Lower lobe of right lung (tissue), 2 donors: ENCODE measurements around the gene AP5Z1. TPM values are rescaled to one million over a fixed set of nuclear protein-coding genes. Genes with fewer than 3 reads are reported as not detected.

Experiments used
- ATAC-seq, 2 donors: fragments of 200-7000 bp; cut with Tn5 transposase; one replicate each; pipeline ENCODE4 v1.9.1; 2020 to 2022; ENCODE audit warnings: mild to moderate bottlenecking in 2 of 2, moderate library complexity in 2 of 2
- DNase-seq: peaks from one replicate; pipeline ENCODE4 v3.0.0-alpha.2; 2020
- H3K27ac ChIP-seq: fragments of 200-600 bp; one replicate; pipeline ENCODE4 v1.8.0; 2022
- H3K27me3 ChIP-seq: fragments of 200-600 bp; one replicate; pipeline ENCODE4 v1.8.0; 2022; ENCODE audit warnings: low read depth
- H3K36me3 ChIP-seq: fragments of 200-600 bp; one replicate; pipeline ENCODE4 v1.8.0; 2022; ENCODE audit warnings: mild to moderate bottlenecking
- H3K4me1 ChIP-seq: fragments of 200-600 bp; one replicate; pipeline ENCODE4 v1.8.0; 2022
- H3K4me3 ChIP-seq: fragments of 200-600 bp; one replicate; pipeline ENCODE4 v1.8.0; 2022; ENCODE audit warnings: mild to moderate bottlenecking
- H3K9me3 ChIP-seq: fragments of 200-600 bp; one replicate; pipeline ENCODE4 v1.8.0; 2022
- intact Hi-C: fragments of 100-400 bp; cut with DNase I; formaldehyde crosslinking; loops from one replicate; pipeline ENCODE4 v1.11.0; 2022
- total RNA-seq: library from RNA; stranded (reverse); fragmentation: NEBNext Ultra II Directional; extraction: Animal tissue kit (Norgen Biotek cat#: 25700); gene quantifications from one replicate; pipeline ENCODE4 v1.2.1, GENCODE V29; 2021
- TF ChIP-seq, protein P1 (sequence below): fragments of 200-600 bp; IDR thresholded peaks from one replicate; pipeline ENCODE4 v1.8.0; 2022; ENCODE audit warnings: antibody characterized with exemption, mild to moderate bottlenecking
- donor health status: DM: no; HTN: yes; CAD: no; lungs with severe emphysema.

AP5Z1 gene
- total RNA-seq, 1 donor from 2014 or later = 50.4 TPM

DNA sequence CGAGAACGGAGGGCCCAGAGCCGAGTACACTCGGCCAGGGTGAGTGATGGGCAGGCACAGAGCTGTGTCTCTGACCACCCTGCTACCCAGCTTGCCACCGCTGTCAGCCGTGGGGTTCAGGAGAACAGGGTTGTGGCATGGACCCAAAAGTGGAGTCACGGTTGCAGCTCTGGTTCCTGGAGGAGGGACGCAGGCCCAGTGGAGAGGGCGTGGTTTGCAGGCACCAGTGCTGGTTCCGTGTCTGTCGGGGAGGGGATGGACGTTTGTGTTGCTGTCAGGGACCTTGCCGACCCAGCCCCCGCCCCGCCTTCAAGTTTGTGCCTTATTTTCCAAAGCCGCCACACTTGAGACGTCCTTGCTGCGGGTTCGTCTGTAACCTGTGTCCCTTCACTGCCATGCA is 45.1 kb upstream of the AP5Z1 start:
- H3K4me1 ChIP-seq = peaks cover 42% of the 10 kb centered on the region
- TF ChIP-seq, protein P1, sequence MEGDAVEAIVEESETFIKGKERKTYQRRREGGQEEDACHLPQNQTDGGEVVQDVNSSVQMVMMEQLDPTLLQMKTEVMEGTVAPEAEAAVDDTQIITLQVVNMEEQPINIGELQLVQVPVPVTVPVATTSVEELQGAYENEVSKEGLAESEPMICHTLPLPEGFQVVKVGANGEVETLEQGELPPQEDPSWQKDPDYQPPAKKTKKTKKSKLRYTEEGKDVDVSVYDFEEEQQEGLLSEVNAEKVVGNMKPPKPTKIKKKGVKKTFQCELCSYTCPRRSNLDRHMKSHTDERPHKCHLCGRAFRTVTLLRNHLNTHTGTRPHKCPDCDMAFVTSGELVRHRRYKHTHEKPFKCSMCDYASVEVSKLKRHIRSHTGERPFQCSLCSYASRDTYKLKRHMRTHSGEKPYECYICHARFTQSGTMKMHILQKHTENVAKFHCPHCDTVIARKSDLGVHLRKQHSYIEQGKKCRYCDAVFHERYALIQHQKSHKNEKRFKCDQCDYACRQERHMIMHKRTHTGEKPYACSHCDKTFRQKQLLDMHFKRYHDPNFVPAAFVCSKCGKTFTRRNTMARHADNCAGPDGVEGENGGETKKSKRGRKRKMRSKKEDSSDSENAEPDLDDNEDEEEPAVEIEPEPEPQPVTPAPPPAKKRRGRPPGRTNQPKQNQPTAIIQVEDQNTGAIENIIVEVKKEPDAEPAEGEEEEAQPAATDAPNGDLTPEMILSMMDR = no peak
- DNase-seq = no peak
- no peak for ATAC-seq
- no peaks in the 10 kb centered on the region for H3K27me3 ChIP-seq
- no peak overlapping the region for H3K4me3 ChIP-seq
- no peaks in the 10 kb centered on the region for H3K9me3 ChIP-seq
- peaks cover 10% of the 10 kb centered on the region for H3K36me3 ChIP-seq
- intact Hi-C loops = no loop called here
- no peak overlapping the region for H3K27ac ChIP-seq

DNA sequence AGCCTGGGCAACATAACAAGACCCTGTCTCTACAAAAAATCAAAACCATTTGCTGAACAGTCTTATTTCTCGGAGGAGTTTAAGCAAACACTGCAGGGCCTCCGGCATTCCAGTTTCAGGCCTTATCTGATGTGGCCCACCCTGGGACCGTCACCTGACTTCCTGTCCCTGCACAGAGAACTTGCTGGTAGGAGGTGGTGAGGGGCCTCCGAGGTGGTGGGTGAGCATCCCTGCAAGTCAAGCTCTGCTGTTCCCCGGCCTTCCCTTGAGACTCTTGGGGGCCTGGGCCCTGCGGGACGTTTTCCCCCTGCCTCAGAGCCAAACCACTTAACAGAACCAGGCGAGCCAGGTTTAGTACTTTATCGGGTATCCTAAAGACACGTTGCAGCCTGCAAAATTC is 44.5 kb upstream of the AP5Z1 start:
- intact Hi-C loops = no loop called here
- peaks cover 35% of the 10 kb centered on the region for H3K4me1 ChIP-seq
- ATAC-seq = no peak
- no peak for DNase-seq
- peaks cover 10% of the 10 kb centered on the region for H3K36me3 ChIP-seq
- H3K4me3 ChIP-seq = no peak overlapping the region
- H3K27me3 ChIP-seq = no peaks in the 10 kb centered on the region
- H3K9me3 ChIP-seq = no peaks in the 10 kb centered on the region
- H3K27ac ChIP-seq = no peak overlapping the region
- TF ChIP-seq, protein P1 = no peak

DNA sequence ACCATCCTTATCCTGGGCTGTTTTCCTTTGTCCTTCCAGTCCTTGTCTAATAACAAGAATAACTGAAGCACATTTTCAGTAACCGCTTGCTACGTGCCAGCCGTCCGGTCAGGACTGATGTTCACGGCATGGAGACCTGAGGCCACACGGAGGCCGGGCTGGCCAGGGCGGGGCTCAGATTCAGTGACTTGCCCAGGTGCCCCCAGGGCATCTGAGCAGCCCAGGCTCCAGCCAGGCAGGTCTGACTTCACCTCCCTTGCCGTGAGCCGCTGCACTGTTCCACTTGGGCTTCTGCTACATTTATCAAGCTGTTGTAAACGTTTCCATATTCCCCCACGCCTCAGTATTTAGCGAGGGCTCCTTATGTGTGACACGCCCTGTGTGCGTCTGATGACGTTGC is 43.6 kb upstream of the AP5Z1 start:
- H3K9me3 ChIP-seq = no peaks in the 10 kb centered on the region
- TF ChIP-seq, protein P1 = no peak
- no peak for ATAC-seq
- intact Hi-C loops = no loop called here
- peaks cover 26% of the 10 kb centered on the region for H3K4me1 ChIP-seq
- no peaks in the 10 kb centered on the region for H3K27me3 ChIP-seq
- DNase-seq = no peak
- no peak overlapping the region for H3K27ac ChIP-seq
- H3K4me3 ChIP-seq = no peak overlapping the region
- H3K36me3 ChIP-seq = peaks cover 10% of the 10 kb centered on the region

DNA sequence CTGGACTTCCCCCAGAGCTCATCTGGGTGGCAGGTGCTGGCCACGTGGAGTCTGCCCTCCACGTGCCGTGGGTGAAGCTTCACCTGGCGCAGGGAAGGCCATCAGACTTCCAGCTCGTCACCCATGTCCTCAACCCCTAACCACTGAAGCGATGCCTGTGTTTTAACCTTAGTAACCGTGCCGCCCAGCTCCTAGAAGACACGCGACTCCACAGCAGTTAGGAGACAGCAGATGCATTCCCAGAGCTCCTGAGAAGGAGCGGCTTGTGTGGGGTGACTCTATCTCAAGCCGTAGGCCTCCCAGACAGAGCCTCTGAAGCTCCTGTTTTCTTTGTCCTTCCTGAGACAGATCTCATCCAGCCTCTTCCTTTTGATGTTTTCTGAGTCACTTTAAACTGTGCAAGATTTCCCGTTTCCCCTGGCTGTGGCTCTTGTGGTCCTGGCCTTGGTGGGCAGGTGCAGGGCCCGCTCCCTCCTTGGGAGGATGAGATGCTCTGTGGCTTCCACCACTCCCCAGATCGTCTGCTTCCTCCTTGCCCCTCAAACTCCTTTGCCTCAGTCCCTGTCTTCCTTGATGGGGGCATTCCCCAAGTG is 41.4 kb upstream of the AP5Z1 start:
- ATAC-seq (no peak), DNase-seq (no peak)
- peaks cover 25% of the 10 kb centered on the region for H3K4me1 ChIP-seq
- no peaks in the 10 kb centered on the region for H3K27me3 ChIP-seq
- H3K36me3 ChIP-seq = peaks cover 7% of the 10 kb centered on the region
- intact Hi-C loops = no loop called here
- H3K9me3 ChIP-seq = no peaks in the 10 kb centered on the region
- no peak overlapping the region for H3K27ac ChIP-seq
- H3K4me3 ChIP-seq = no peak overlapping the region
- TF ChIP-seq, protein P1 = no peak

DNA sequence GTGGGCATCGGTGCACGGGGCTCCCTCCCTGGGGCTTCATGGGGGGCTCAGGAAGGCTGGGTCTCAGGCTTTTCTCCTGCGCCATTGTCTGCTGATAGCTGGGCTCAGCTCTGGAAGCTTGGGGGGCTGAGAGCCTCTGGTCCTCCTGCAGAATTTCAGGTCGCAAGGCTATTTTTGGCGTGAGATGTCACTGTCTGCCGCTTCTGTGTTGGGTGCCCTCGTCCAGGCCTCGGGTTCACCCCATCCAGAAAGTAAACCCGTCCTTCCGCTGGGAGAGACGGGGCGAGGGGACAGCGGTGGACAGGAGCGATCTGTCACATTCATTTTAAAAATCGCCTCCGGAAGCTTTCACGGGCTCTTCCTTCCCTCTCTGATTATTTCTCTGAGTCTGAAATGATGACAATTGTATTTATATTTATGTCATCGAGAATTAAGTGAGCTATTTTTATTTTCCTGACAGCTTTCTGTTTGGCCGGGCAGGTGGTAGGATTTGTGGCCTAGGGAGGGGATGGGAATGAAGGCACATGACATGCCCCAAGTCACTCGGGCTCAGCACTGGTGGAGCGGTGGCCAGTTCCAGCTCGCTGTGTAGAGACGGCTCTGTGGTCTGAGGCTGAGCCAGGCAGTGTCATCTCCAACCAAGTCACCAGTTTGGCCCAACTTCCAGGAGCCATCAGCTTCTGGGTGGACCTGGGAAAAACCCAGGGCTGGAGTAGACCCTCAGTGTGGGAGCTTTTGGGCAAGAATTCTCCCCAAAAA is 40.7 kb upstream of the AP5Z1 start:
- Histone ChIP-seq H3K4me3 (no peak overlapping the region), H3K27ac (no peak overlapping the region), H3K9me3 (no peaks in the 10 kb centered on the region), H3K27me3 (no peaks in the 10 kb centered on the region), H3K4me1 (peaks cover 32% of the 10 kb centered on the region), H3K36me3 (peaks cover 7% of the 10 kb centered on the region)
- DNase-seq = no peak
- no peak for ATAC-seq
- intact Hi-C loops = no loop called here
- TF ChIP-seq, protein P1 = no peak
